Amygdala (tissue), 56 donors: ENCODE data around the gene ARFRP1.

Experiments
- DNase-seq, 56 donors: peaks; one replicate each; lab custom pipeline; 2025; lab: John Stamatoyannopoulos, UW

Gene ARFRP1

GRCh38 chr20:63703471-63703975 is 4.3 kb downstream of the ARFRP1 start:
- DNase-seq: no peak

GRCh38 chr20:63702751-63703470 is 4.9 kb downstream of the ARFRP1 start:
- no peak for DNase-seq

- no peak for DNase-seq
These were observed 5.6 kb downstream of the ARFRP1 start for GRCh38 chr20:63702036-63702665.

- no peak for DNase-seq
These were observed 6.3 kb downstream of the ARFRP1 start for GRCh38 chr20:63701329-63702035.

GRCh38 chr20:63701051-63701328 is 6.8 kb downstream of the ARFRP1 start:
- no peak for DNase-seq

- no peak for DNase-seq
These were observed 7.4 kb downstream of the ARFRP1 start for GRCh38 chr20:63700199-63701050.

- DNase-seq: no peak
These were observed 8.1 kb downstream of the ARFRP1 start for GRCh38 chr20:63699466-63700198.

GRCh38 chr20:63698739-63699465 is 8.9 kb downstream of the ARFRP1 start:
- no peak for DNase-seq

GRCh38 chr20:63697868-63698545 is 9.8 kb downstream of the ARFRP1 start:
- DNase-seq: no peak

GRCh38 chr20:63697357-63697867 is 10.4 kb downstream of the ARFRP1 start:
- DNase-seq: no peak

GRCh38 chr20:63696628-63697356 is 11.0 kb downstream of the ARFRP1 start, which contains the start of gene TNFRSF6B:
TNFRSF6B (plus strand) TSS chr20:63696652; CDS start chr20:63696768, 116 bp downstream.
- no peak for DNase-seq

- no peak for DNase-seq
These were observed 11.5 kb downstream of the ARFRP1 start for GRCh38 chr20:63696306-63696627.

- DNase-seq: no peak
These were observed 12.1 kb downstream of the ARFRP1 start for GRCh38 chr20:63695424-63696305.

- no peak for DNase-seq
These were observed 13.0 kb downstream of the ARFRP1 start for GRCh38 chr20:63694584-63695423.

- DNase-seq: no peak
These were observed 13.8 kb downstream of the ARFRP1 start for GRCh38 chr20:63693733-63694583.
